A549 (cell line): ENCODE results near the gene HLA-DQB2. TPM values are rescaled to one million over a fixed set of nuclear protein-coding genes. Genes with fewer than 3 reads are reported as not detected.
"Not testable (repeated sequence)": the region's sequence is repeated elsewhere in the genome, so short reads cannot be mapped to it uniquely, and the experiment has no call there.

Experiments
- ATAC-seq, 2 experiments: fragments of 200-7000 bp in 1 of 2; fragments of >200 bp in 1 of 2; cut with Nextera tagmentation in 1 of 2; cut with Tn5 transposase in 1 of 2; 3 replicates each; pipeline versions ENCODE4 v1.8.0 to v1.9.1; 2018 to 2020; ENCODE audit warnings: mild to moderate bottlenecking in 1 of 2, moderate library complexity in 1 of 2
- CTCF ChIA-PET: fragments of 300-600 bp; sonication (Branson Sonifier 250); formaldehyde crosslinking; extraction: SDS; loops from one replicate; lab custom pipeline; 2021; ENCODE audit warnings: antibody characterized with exemption, inconsistent platforms; lab: Yijun Ruan, JAX
- POLR2A ChIA-PET: fragments of 350-600 bp; formaldehyde crosslinking; extraction: SDS; loops from one replicate; lab custom pipeline; 2021; ENCODE audit warnings: antibody characterized with exemption, inconsistent platforms; lab: Yijun Ruan, JAX
- DNase-seq, 2 experiments: peaks; one replicate each; pipeline versions ENCODE4 v3.0.0 to v3.0.0-alpha.2; 2011 to 2016; ENCODE audit warnings: low read depth in 1 of 2, low spot score in 1 of 2
- FAIRE-seq: peaks from 2 replicates; lab custom pipeline; 2011; peaks lifted over from hg19 to GRCh38; lab: Jason Lieb, UNC
- H3K27ac ChIP-seq, 2 experiments: fragments of >200 bp; sonication (Bioruptor Twin); formaldehyde crosslinking; 3 replicates each; pipeline ENCODE4 v1.5.1; 2016 to 2017
- H3K4me1 ChIP-seq: fragments of >200 bp; sonication (Bioruptor Twin); formaldehyde crosslinking; 3 replicates; pipeline ENCODE4 v1.6.1; 2016
- H3K4me2 ChIP-seq: fragments of >200 bp; sonication (Bioruptor Twin); formaldehyde crosslinking; 3 replicates; pipeline ENCODE4 v1.6.1; 2016
- H3K4me3 ChIP-seq: fragments of >200 bp; sonication (Bioruptor Twin); formaldehyde crosslinking; 3 replicates; pipeline ENCODE4 v1.5.1; 2016
- H3K9me3 ChIP-seq: fragments of >200 bp; sonication (Bioruptor Twin); formaldehyde crosslinking; 3 replicates; pipeline ENCODE4 v1.6.1; 2016
- EHMT2 ChIP-seq: fragments of 200-600 bp; sonication (generic); IDR thresholded peaks from 2 replicates; pipeline ENCODE4 v1.6.1; 2016; ENCODE audit warnings: antibody characterized with exemption, low read depth, mild to moderate bottlenecking, moderate library complexity
- EP300 ChIP-seq, 2 experiments: fragments of >200 bp; sonication (Bioruptor Twin); formaldehyde crosslinking; IDR thresholded peaks; 2 replicates in 1 of 2; 3 replicates in 1 of 2; pipeline ENCODE4 v1.6.1; 2016 to 2017
- ESRRA ChIP-seq: fragments of 150-350 bp; IDR thresholded peaks from 2 replicates; pipeline ENCODE4 v1.6.1; 2014; ENCODE audit warnings: mild to moderate bottlenecking, low read length, borderline replicate concordance
- GATA3 ChIP-seq: IDR thresholded peaks from 2 replicates; pipeline ENCODE4 v1.6.1; 2012; ENCODE audit warnings: borderline replicate concordance
- HEYL ChIP-seq: fragments of 250-450 bp; sonication (Bioruptor Pico); IDR thresholded peaks from 2 replicates; pipeline ENCODE4 v1.8.0; 2021; ENCODE audit warnings: mild to moderate bottlenecking, moderate library complexity
- JUN ChIP-seq, 2 experiments: fragments of >200 bp; sonication (Bioruptor Twin); formaldehyde crosslinking; IDR thresholded peaks; 2 replicates in 1 of 2; 3 replicates in 1 of 2; pipeline ENCODE4 v1.6.1; 2016 to 2017
- KDM1A ChIP-seq: fragments of 200-600 bp; sonication (generic); IDR thresholded peaks from 2 replicates; pipeline ENCODE4 v1.6.1; 2016; ENCODE audit warnings: low read depth, mild to moderate bottlenecking
- KDM5A ChIP-seq: fragments of 200-600 bp; sonication (generic); IDR thresholded peaks from 2 replicates; pipeline ENCODE4 v1.6.1; 2016; ENCODE audit warnings: antibody characterized with exemption, mild to moderate bottlenecking
- MAFK ChIP-seq: fragments of 450-650 bp; IDR thresholded peaks from 2 replicates; pipeline ENCODE4 v1.6.1; 2014; ENCODE audit not compliant: partially characterized antibody
- MYC ChIP-seq: IDR thresholded peaks from 2 replicates; pipeline ENCODE4 v1.6.1; 2012; ENCODE audit warnings: mild to moderate bottlenecking, inconsistent platforms, low read length, improper control_type of control experiment, borderline replicate concordance
- NPAS2 ChIP-seq: fragments of 250-450 bp; sonication (Bioruptor Pico); IDR thresholded peaks from 2 replicates; pipeline ENCODE4 v1.8.0; 2022; ENCODE audit warnings: mild to moderate bottlenecking, moderate library complexity, borderline replicate concordance
- NR3C1 ChIP-seq: fragments of >200 bp; sonication (Bioruptor Twin); formaldehyde crosslinking; IDR thresholded peaks from 3 replicates; pipeline ENCODE4 v1.6.1; 2017
- RFX5 ChIP-seq: fragments of 450-650 bp; IDR thresholded peaks from 2 replicates; pipeline ENCODE4 v1.7.1; 2014; ENCODE audit warnings: antibody characterized with exemption, mild to moderate bottlenecking, moderate library complexity
- RNF2 ChIP-seq: fragments of 200-600 bp; sonication (generic); IDR thresholded peaks from 2 replicates; pipeline ENCODE4 v1.6.1; 2016; ENCODE audit warnings: low read depth, mild to moderate bottlenecking, antibody characterized with exemption, moderate library complexity, borderline replicate concordance
- SMC3 ChIP-seq: fragments of >200 bp; sonication (Bioruptor Twin); formaldehyde crosslinking; IDR thresholded peaks from 3 replicates; pipeline ENCODE4 v1.6.1; 2018; ENCODE audit warnings: inconsistent platforms
- WGBS: methylation state at CpG from one replicate; pipeline ENCODE4 v1.1.6; 2017; ENCODE audit errors: missing lambda C conversion rate; 5-methylcytosine and 5-hydroxymethylcytosine counted together
- polyA plus RNA-seq, 4 experiments: library from polyadenylated mRNA; depleted of rRNA in 3 of 4; stranded (reverse); fragments of >200 nt; fragmentation: RNase III in 1 of 4; extraction: RNeasy Plus Mini Kit Qiagen cat#74134 plus additional on column Dnase treatment in 1 of 4; gene quantifications; 2 replicates in 3 of 4; 3 replicates in 1 of 4; pipeline ENCODE4 v1.2.3, GENCODE V29; 2011 to 2017
- TF ChIP-seq, protein P1 (sequence below): fragments of >200 bp; sonication (Bioruptor Twin); formaldehyde crosslinking; IDR thresholded peaks from 2 replicates; pipeline ENCODE4 v1.6.1; 2016
- TF ChIP-seq, protein P2 (sequence below): fragments of >200 bp; sonication (Bioruptor Twin); formaldehyde crosslinking; IDR thresholded peaks from 3 replicates; pipeline ENCODE4 v1.6.1; 2016
- TF ChIP-seq, protein P3 (sequence below): IDR thresholded peaks from 2 replicates; pipeline ENCODE4 v1.6.1; 2012

HLA-DQB2 gene
- polyA plus RNA-seq, 2 of the 4 experiments (the other 2 are of a cell fraction), result not detected

DNA sequence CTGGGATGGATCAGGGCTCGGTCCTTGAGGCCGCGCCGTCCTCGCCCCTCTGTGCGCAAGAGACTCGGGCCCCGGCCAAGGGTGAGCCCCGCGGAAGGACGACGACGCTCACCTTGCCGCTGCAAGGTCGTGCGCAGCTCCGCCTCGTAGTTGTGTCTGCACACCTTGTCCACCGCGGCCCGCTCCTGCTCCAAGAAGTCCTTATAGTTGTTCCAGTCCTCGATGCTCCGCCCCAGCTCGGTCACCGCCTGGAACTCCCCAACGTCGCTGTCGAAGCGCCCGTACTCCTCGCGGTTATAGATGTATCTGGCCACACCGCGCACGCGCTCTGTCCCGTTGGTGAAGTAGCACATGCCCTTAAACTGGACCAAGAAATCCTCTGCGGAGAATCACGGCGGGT lies 1.8 kb downstream of the HLA-DQB2 start:
- 73% methylated on average over 23 of the region's 40 CpGs for WGBS
- no peak for FAIRE-seq

DNA sequence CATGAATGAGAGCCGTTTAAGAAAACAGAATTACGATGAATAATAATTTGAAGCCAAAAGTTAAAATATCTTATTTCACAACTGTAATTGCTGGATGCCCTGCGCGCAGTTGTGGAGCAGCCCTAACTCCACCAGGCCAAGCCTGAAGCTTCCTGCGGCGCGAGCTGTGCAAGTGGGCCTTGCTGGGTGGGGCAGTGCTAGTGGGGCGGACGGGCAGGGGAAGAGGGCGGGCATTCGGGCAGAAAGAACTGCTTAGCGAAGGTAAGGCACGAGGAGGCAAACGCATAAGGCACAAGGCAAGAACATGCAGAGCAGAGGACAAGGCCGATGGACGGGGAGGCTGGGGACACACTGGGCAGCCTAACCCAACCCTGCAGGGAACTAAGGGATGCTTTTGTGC lies 2.3 kb downstream of the HLA-DQB2 start:
- H3K27ac ChIP-seq, result no peak overlapping the region
- no peak for ATAC-seq
- WGBS, result 58% methylated on average over 14 of the region's 16 CpGs
- H3K4me2 ChIP-seq, result no peak overlapping the region
- ChIA-PET POLR2A (no interaction called here), CTCF (no interaction called here)
- H3K9me3 ChIP-seq, result no peaks in the 10 kb centered on the region
- no peak overlapping the region for H3K4me3 ChIP-seq
- TF ChIP-seq GATA3 (no peak), RFX5 (no peak), ESRRA (no peak), NPAS2 (CRISPR knock-in tag) (no peak), SMC3 (no peak), KDM5A (no peak)
- TF ChIP-seq, protein P1, sequence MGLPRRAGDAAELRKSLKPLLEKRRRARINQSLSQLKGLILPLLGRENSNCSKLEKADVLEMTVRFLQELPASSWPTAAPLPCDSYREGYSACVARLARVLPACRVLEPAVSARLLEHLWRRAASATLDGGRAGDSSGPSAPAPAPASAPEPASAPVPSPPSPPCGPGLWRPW, result no peak
- no peaks in the 10 kb centered on the region for H3K4me1 ChIP-seq
- no peak for FAIRE-seq
- no peak for DNase-seq

More for the DNA sequence above, 1.8 kb downstream of the HLA-DQB2 start:
- CTCF ChIA-PET, result no interaction called here
- H3K27ac ChIP-seq, result no peak overlapping the region
- no peak for DNase-seq
- TF ChIP-seq GATA3, result no peak
- TF ChIP-seq, protein P1, result no peak
- TF ChIP-seq KDM5A, result no peak
- TF ChIP-seq, protein P2, sequence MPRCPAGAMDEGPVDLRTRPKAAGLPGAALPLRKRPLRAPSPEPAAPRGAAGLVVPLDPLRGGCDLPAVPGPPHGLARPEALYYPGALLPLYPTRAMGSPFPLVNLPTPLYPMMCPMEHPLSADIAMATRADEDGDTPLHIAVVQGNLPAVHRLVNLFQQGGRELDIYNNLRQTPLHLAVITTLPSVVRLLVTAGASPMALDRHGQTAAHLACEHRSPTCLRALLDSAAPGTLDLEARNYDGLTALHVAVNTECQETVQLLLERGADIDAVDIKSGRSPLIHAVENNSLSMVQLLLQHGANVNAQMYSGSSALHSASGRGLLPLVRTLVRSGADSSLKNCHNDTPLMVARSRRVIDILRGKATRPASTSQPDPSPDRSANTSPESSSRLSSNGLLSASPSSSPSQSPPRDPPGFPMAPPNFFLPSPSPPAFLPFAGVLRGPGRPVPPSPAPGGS, result no peak
- TF ChIP-seq, all 56 proteins: peak for 0
- H3K4me3 ChIP-seq, result no peak overlapping the region
- H3K4me2 ChIP-seq, result no peak overlapping the region
- POLR2A ChIA-PET, result no interaction called here
- no peak for ATAC-seq
- no peaks in the 10 kb centered on the region for H3K9me3 ChIP-seq
- H3K4me1 ChIP-seq, result no peaks in the 10 kb centered on the region

DNA sequence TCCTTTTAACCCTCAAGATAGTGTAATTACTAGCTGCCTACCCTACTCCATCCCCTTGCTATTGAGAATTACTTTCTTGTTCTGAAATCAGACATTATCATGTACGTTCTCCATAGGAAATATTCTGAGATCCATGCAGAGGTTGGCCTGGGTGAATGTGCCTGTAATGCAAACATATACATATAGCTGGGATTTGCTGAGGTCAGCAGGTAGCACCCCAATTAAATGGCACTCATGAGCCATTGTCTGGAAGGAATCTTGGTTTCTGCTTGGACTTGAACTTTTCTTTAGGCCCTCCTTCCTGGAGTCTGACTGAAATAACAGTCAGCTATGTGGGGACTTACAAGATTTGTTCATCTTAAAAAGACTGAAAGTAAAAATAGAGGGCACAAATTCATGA lies 3.7 kb downstream of the HLA-DQB2 start:
- ChIA-PET POLR2A (no interaction called here), CTCF (no interaction called here)

DNA sequence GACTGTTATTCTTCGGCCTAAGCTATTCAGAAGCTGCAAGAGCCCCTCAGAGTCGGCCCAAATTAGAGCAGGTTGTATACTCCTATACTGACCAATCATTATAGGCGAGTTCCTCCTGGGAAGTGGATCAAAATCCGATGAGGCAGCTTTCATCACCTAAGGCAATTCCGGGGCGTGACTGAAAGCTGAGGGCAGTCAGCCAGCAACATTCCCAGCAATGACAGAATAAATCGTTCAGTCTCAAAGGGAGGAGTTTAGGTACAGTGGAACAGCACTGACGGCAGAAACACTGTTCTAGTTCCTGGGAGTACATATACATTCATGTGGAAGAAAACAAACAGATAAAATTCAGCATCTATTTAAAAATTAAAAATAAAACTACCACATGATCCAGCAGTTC lies 10.8 kb downstream of the HLA-DQB2 start:
- ATAC-seq, result no peak
- POLR2A ChIA-PET, result interaction anchor here (0.6 kb wide), 1 partner anchor 591 kb away, joined by 7 read pairs; no protein-coding TSS in a partner anchor
- TF ChIP-seq KDM1A (no peak), NR3C1 (no peak), MYC (no peak), JUN (IDR thresholded peaks at IDR 0.05) (no peak), HEYL (no peak), EP300 (IDR thresholded peaks at IDR 0.05) (no peak), EHMT2 (no peak), RNF2 (no peak)
- TF ChIP-seq, protein P3, sequence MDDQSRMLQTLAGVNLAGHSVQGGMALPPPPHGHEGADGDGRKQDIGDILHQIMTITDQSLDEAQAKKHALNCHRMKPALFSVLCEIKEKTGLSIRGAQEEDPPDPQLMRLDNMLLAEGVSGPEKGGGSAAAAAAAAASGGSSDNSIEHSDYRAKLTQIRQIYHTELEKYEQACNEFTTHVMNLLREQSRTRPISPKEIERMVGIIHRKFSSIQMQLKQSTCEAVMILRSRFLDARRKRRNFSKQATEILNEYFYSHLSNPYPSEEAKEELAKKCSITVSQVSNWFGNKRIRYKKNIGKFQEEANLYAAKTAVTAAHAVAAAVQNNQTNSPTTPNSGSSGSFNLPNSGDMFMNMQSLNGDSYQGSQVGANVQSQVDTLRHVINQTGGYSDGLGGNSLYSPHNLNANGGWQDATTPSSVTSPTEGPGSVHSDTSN, result no peak
- no peak for DNase-seq
- FAIRE-seq, result no peak
- Histone ChIP-seq H3K9me3 (no peaks in the 10 kb centered on the region), H3K4me2 (no peak overlapping the region), H3K4me3 (no peak overlapping the region), H3K4me1 (no peaks in the 10 kb centered on the region), H3K27ac (no peak overlapping the region)
- CTCF ChIA-PET, result no interaction called here
- 4% methylated on average over 8 of the region's 8 CpGs for WGBS

More for the DNA sequence above, 3.7 kb downstream of the HLA-DQB2 start:
- Histone ChIP-seq H3K9me3 (no peaks in the 10 kb centered on the region), H3K27ac (no peak overlapping the region), H3K4me2 (no peak overlapping the region), H3K4me3 (no peak overlapping the region), H3K4me1 (no peaks in the 10 kb centered on the region)
- no peak for ATAC-seq
- DNase-seq, result no peak
- no peak for FAIRE-seq
- no peak for TF ChIP-seq NPAS2 (CRISPR knock-in tag)
- no peak for TF ChIP-seq KDM5A
- TF ChIP-seq HEYL, result no peak
- peak; percentile 46 for TF ChIP-seq MAFK
- 11% methylated on average over 1 of the region's 1 CpG for WGBS

DNA sequence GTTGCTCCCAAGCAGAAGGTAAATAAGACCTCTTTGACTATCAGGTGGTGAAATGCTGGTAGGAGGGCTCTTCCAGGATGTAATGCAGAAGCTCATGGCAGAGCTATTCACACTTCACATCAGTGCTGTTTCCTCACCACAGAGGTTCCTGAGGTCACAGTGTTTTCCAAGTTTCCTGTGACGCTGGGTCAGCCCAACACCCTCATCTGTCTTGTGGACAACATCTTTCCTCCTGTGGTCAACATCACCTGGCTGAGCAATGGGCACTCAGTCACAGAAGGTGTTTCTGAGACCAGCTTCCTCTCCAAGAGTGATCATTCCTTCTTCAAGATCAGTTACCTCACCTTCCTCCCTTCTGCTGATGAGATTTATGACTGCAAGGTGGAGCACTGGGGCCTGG lies 17.7 kb downstream of the HLA-DQB2 start:
- WGBS, result 19% methylated on average over 1 of the region's 1 CpG
- POLR2A ChIA-PET, result not testable (repeated sequence)

More for the DNA sequence above, 17.7 kb downstream of the HLA-DQB2 start:
- H3K4me1 ChIP-seq, H3K4me2 ChIP-seq, ATAC-seq, FAIRE-seq, H3K9me3 ChIP-seq, DNase-seq, H3K4me3 ChIP-seq, CTCF ChIA-PET, H3K27ac ChIP-seq: not testable (repeated sequence)
